Ramos (cell line): ENCODE data around the gene CCDC9.
"Not testable (repeated sequence)": the region's sequence is repeated elsewhere in the genome, so short reads cannot be mapped to it uniquely, and the experiment has no call there.

Experiments used
- in situ Hi-C: fragments of 300-500 bp; cut with MboI; formaldehyde crosslinking; loops from one replicate; pipeline ENCODE4 v1.14.3; 2022; ENCODE audit warnings: low sequenced_read_pairs; ENCODE audit not compliant: unreplicated experiment

Gene CCDC9

DNA sequence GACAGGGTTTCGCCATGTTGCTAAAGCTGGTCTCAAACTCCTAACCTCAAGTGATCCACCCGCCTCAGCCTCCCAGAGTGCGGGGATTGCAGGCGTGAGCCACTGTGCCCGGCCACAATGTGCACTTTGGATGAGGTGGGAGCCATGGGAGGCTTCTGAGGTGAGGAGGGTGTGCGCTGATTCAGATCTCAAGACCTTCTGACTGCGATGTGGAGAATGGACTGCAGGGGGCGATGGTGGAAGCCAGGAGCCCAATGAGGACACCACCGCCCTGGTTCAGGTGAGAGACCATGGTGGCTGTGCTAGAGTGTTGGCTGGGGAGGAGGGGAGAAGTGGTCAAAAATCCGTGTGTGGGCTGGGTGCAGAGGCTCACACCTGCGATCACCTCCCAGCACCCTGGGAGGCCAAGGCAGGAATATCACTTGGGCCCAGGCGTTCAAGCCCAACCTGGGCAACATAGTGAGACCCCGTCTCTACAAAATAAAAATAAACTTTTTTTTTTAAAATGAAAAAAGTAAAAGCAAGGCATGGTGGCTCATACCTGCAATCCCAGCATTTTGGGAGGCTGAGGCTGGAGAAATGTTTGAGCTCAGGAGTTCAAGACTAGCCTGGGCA, 24.0 kb downstream of the CCDC9 start:
- in situ Hi-C loops = no loop called here

DNA sequence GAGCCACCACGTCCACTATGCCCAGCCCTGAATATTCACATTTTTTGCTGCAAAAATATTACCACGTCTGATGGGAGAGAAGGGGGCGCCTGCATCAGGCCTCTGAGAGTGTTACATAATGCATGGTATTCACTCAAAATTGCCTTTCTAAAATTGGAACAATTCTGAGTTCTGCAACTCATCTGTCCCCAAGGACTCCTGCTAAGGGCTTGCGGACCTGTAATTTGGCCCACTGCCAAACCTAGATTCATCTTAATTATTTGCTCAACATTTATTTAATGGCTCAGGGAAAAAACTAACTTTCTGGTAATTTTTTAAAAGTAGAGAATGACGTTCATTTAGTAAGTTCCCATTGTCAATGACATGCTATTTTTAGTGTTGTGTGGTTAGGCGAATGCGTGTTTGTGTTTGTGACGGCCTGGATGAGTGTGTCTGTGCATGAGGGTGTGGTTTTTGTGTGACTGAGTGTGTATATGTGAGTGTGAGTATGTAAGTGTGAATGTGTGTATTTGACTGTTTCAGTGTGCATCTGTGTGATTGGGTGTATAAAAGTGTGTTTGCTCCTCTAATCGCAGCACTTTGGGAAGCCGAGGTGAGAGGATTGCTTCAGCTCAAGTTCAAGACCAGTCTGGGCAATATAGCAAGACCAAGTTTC, 27.2 kb downstream of the CCDC9 start:
- in situ Hi-C loops = no loop called here

DNA sequence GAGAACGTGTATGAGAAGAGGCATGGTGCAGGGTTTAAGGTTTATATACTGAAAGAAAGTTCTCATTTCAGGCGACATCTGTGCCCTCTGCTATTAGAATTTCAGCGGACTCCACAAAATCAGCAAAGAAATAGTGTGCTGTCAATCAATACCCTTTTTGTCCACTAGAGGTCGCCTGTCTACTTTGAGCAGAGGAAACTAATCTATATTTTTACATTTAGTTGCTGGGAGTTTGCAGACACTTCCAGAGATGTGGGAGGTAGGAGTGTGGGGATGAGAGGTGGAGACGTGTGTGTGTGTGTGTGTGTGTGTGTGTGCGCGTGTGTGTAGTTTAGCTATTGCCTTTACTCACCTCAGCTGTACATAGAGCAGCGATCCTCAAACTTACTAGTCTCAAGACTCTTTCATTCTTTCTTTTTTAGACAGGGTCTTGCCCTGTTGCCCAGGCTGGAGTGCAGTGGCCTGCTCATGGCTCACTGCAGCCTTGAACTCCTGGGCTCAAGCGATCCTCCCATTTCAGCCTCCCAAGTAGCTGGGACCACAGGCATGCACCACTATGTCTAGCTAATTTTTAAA, 28.1 kb downstream of the CCDC9 start:
- in situ Hi-C loops = no loop called here

DNA sequence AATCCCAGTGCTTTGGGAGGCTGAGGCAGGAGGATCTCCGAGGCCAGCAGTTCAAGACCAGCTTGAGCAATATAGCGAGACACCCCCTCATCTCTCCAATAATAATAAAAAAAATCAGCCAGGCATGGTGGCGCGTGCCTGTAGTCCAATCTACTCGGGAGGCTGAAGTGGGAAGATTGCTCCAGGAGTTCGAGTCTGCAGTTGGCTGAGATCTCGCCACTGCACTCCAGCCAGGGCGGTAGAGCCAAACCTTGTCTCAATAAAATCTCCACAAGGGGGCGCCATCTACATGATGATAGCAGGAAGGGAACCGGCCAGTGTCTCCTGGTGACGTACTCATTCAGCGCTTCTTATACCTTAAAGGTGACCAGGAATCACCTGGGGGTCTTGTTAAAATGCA, 39.7 kb downstream of the CCDC9 start:
- in situ Hi-C loops = loop anchor here (5.0 to 10.0 kb wide), 2 partner anchors 96 to 399 kb away; no protein-coding TSS in a partner anchor

DNA sequence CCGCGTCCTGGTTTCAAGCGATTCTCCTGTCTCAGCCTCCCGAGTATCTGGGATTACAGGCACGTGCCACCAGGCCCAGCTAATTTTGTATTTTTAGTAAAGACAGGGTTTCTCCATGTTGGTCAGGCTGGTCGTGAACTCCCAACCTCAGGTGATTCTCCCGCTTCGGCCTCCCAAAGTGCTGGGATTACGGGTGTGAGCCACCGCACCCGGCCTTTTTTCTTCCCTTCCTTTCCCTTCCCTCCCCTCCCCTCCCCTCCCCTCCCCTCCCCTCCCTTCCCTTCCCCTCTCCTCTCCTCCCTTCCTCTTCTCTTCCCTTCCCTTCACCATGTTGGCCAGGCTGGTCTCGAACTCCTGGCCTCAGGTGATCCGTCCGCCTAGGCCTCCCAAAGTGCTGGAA, 44.5 kb downstream of the CCDC9 start:
- in situ Hi-C loops = not testable (repeated sequence)

DNA sequence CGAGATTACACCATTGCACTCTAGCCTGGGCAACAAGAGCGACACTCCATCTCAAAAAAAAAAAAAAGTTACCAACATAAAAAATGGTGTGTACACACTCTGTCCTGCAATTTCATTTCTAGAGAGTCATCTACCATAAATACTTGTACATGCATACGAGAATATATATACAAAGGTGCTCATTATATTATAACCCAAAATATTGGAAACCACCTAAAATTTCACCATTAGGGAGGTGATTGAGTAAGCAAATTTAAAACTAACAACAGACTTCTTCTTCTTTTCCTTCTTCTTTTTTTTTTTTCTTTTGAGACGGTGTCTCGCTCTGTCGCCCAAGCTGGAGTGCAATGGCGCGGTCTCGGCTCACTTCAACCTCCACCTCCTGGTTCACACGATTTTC, 45.9 kb downstream of the CCDC9 start:
- in situ Hi-C loops = no loop called here

DNA sequence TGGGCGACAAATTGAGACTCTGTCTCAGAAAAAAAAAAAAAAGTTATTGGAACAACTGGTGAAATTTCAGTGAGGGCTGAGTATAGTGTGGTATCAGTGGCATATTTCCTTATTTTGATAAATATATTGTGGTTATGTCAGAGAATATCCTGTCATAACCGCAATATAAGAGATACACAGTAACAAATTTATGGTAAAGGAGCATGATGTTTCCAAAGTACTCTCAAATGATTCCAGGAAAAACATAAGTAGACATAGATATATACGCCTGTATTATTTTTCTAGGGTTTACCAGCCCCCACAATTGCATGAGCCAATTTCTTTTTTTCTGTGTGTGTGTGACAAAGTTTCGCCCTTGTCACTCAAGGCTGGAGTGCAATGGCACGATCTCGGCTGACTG, 47.6 kb downstream of the CCDC9 start:
- in situ Hi-C loops = no loop called here

DNA sequence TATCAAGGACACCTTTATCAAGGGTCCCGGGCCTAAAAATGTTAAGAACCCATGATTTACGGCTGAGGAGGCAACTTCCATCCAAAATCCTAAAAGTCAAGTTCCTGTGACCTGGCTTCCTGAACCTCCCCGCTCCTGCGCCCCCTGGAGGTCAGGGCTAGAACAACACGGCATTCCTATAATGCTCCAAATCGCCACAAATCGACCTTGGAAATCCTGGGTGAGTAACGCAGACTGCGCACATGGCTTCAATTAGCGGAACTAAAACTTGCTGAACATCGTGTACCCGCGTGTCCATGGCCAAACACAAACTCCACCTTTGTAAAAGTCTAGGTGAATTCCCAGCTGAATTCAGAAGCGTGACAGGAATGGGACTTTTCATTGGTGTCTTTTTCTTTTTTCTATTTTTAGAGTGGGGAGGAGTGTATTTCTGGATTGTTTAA, 49.0 kb downstream of the CCDC9 start:
- in situ Hi-C loops = no loop called here

DNA sequence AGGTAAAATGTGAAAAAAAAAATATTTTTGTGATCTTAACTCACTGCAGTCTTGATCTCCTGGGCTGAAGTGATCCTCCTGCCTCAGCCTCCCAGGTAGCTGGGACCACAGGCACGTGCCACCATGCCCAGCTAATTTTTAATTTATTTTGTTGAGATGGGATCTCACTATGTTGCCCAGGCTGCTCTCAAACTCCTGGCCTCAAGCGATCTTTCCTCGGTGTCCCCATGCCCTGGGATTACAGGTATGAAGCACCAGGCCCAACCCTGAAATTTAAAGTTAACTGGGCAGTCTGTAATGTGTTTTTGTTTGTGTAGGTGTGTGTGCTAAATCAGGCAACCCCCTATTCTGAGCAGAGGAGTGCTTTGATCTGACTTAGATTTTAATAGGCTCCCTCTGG, 50.0 kb downstream of the CCDC9 start:
- in situ Hi-C loops = no loop called here

DNA sequence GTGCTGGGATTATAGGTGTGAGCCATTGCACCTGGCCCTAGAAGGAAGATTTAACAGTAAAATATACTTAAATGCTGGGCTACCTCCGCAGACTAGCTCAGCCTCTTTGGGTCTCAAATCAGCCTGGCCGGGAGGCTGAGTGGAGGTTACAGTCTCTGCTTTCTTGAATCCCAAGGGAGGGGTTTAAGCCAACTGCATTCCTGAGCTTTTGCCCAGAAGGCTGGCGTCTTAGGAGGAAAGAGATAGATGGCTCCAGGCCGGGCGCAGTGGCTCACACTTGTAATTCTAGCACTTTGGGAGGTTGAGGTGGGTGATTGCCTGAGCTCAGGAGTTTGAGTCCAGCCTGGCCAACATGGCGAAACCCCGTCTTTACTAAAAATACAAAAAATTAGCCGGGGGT, 52.7 kb downstream of the CCDC9 start:
- in situ Hi-C loops = no loop called here

DNA sequence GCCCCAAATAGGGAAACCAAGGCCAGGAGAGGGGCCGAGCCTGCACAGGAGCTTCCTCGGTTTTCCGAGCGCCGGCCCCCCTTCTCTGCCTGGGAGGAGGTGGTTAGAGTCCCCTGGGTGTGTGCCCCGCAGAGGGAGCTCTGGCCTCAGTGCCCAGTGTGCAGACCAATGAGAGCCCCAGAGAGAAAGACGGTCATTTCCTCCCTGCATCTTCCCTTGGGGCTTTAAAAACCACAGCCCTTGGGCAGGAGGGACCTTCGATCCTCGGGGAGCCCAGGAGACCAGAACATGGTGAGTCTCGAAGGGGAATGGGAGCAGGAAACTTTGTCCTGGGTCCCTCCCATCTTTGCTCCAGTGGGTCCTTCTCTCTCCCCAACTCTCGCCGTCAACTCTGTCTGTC, 53.3 kb downstream of the CCDC9 start, which contains the start of gene C5AR1:
Gene C5AR1 (plus strand): TSS at position 254 of the 400 bp plus-strand sequence. CDS start 35 bp downstream, at position 289.
- in situ Hi-C loops = no loop called here

DNA sequence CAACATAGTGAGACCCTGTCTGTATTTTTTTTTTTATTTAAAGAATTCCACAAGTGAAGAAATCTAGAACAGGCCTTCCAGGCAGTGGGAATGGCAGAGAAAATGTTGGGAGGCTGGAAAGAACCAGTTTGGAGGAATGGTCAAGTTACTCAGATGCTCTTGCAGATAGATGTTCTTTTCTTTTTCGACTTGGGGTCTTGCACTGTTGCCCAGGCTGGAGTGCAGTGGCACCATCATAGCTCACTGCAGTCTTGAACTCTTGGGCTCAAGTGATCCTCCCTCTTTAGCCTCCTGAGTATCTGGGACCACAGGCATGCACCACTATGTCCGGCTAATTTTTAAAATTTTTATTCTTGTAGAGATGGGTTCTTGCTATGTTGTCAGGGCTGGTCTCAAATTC, 54.0 kb downstream of the CCDC9 start:
- in situ Hi-C loops = no loop called here

DNA sequence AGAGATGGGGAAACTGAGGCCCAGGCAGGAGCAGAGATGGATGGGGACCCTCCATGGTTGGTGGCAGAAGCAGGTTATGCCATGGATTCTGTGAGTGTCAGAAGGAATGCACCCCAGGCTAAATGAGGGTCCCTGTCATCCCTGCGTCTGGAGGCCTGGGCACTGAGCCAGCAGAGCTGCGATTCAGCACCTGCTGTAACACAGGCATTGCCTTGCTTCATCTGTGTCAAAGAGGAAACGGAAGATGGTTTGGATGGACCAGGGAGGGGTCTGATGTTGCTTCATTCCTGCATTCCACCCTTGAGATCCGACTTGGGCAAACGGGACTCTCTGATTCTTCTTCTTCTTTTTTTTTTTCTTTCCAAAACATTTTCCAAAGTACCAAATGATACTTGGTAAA, 54.5 kb downstream of the CCDC9 start:
- in situ Hi-C loops = no loop called here

DNA sequence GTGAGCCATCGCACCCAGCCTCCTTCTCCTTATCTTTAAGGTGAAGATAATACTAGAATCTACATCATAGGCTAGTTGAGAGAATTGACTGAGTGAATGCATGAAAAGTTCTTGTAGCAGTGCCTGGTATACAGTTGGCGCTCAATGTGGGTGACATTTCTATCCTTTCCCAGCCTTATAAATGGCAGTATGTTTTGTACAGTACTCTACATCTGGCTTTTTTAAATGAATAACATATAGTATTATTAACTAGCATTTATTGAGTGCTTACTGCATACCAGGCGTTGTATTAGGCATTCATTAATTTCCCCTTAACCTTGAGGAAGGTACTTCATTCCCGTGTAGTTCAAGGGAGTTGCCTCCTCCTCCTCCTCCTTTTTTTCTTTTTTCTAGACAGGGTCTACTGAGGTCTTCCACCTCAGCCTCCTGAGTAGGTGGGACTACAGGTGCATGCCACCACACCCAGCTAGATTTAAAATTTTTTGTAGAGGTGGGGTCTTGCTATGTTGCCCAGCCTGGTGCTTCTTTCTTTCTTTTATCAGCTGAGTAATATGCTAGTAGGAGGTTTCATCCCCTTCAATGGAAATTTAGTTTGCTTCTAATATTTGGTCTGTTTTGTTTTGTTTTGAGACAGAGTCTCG, 56.2 kb downstream of the CCDC9 start:
- in situ Hi-C loops = no loop called here

DNA sequence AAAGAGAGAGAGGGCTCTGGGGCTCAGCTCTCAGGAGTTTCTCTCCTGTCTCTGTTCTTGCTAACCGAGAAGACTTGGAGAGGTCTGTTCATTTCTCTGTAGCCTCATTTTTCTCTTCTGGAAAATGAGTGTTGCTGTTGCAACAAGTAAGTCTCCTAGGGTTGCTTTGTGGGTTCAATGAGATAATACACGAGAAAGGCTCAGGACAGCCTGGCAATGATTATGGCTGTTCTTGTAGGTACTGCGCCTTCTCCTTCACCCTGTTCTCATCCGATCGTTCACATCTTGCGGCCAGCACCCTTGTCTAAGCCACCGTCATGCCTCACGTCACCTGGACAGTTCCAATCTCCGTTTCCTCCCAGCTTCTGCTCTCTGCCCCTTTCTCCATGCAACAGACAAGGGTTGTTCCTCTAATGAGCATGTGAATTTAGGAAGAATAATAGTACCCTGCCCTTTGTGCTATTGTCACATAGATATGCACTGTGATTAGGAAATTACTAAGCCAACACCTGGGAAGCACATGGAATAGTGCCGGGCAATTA, 57.5 kb downstream of the CCDC9 start:
- in situ Hi-C loops = no loop called here

DNA sequence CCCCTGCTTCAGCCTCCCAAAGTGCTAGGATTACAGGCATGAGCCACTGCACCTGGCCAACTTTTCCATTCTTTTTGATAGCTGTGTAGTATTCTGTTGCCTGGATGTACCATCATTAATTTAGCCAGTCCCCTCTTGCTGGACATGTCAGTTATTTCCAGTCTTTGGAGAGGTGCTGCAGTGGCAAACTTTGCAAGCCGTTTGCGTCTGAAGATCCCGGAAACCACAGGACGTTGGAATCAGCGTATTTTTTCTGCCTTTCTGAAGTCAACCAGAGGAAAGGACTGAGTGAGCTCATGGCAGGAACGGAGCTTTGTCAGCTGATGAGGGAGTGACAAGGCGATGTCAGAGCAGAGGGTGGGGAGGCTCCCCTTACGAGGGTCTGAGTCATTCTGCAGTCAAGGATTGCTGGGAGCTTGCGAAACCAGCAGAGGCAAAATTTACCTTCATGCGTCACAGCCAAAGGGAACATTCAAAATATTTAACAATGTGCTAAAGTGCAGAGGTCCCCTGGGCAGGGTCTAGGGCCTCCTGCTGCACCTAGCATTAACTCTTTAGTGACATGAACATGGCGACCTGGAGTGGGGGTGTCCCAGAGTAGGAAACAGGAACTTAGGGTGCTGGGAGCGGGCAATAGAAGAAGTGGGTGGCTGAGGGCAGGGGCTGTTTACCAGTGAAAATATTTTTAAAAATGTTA, 58.9 kb downstream of the CCDC9 start:
- in situ Hi-C loops = no loop called here

DNA sequence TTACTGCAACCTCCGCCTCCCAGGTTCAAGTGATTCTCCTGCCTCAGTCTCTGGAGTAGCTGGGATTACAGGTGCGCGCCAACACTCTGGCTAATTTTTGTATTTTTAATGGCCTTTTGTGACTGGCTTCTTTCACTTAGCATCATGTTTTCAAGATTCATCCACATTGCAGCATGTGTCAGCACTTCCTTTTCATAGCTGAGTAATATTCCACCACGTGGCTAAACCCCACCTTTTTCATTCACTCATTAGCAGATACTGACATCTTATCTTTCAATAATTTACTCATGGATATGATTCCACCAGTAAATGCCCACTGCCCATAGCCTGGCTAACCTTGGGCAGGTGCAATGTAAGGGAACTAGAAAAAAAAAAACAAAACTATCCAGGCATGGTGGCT, 60.2 kb downstream of the CCDC9 start:
- in situ Hi-C loops = no loop called here

DNA sequence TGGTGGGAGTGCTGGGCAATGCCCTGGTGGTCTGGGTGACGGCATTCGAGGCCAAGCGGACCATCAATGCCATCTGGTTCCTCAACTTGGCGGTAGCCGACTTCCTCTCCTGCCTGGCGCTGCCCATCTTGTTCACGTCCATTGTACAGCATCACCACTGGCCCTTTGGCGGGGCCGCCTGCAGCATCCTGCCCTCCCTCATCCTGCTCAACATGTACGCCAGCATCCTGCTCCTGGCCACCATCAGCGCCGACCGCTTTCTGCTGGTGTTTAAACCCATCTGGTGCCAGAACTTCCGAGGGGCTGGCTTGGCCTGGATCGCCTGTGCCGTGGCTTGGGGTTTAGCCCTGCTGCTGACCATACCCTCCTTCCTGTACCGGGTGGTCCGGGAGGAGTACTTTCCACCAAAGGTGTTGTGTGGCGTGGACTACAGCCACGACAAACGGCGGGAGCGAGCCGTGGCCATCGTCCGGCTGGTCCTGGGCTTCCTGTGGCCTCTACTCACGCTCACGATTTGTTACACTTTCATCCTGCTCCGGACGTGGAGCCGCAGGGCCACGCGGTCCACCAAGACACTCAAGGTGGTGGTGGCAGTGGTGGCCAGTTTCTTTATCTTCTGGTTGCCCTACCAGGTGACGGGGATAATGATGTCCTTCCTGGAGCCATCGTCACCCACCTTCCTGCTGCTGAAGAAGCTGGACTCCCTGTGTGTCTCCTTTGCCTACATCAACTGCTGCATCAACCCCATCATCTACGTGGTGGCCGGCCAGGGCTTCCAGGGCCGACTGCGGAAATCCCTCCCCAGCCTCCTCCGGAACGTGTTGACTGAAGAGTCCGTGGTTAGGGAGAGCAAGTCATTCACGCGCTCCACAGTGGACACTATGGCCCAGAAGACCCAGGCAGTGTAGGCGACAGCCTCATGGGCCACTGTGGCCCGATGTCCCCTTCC, 63.9 kb downstream of the CCDC9 start:
- in situ Hi-C loops = no loop called here
